Tibial artery (tissue), 4 donors: ENCODE results near the gene TTC4.
A peak's percentile ranks its signal among the peaks of the same experiment; 100 is the strongest.

Source experiments
- DNase-seq, 2 donors: peaks; one replicate each; pipeline ENCODE4 v3.0.0-alpha.2; 2019
- H3K27ac ChIP-seq, 2 donors: fragments of 200-600 bp; sonication (generic) in 1 of 2; 1 replicate in 1 of 2; 2 replicates in 1 of 2; pipeline ENCODE4 v1.5.1; 2018 to 2019; ENCODE audit warnings: mild to moderate bottlenecking in 1 of 2
- H3K27me3 ChIP-seq, 2 donors: fragments of 200-600 bp; sonication (generic) in 1 of 2; one replicate each; pipeline versions ENCODE4 v1.5.1 to v1.6.0; 2016 to 2019
- H3K36me3 ChIP-seq, 3 donors: fragments of 200-600 bp; sonication (generic) in 2 of 3; one replicate each; pipeline ENCODE4 v1.5.1; 2016 to 2019; ENCODE audit warnings: mild to moderate bottlenecking in 2 of 3
- H3K4me1 ChIP-seq, 4 donors: fragments of 200-600 bp; sonication (generic) in 2 of 4; 1 replicate in 3 of 4; 2 replicates in 1 of 4; pipeline ENCODE4 v1.5.1; 2016 to 2019
- H3K4me3 ChIP-seq, 2 donors: fragments of 200-600 bp; sonication (generic) in 1 of 2; 1 replicate in 1 of 2; 2 replicates in 1 of 2; pipeline ENCODE4 v1.5.1; 2018 to 2019; ENCODE audit warnings: mild to moderate bottlenecking in 2 of 2
- H3K9me3 ChIP-seq, 3 donors: fragments of 200-600 bp; sonication (generic) in 1 of 3; one replicate each; pipeline ENCODE4 v1.5.1; 2016 to 2019
- CTCF ChIP-seq, 2 experiments: fragments of 200-600 bp in 1 of 2; fragments of 450-650 bp in 1 of 2; IDR thresholded peaks; one replicate each; pipeline ENCODE4 v1.5.1; 2017 to 2019; ENCODE audit warnings: antibody characterized with exemption in 2 of 2, mild to moderate bottlenecking in 1 of 2, moderate library complexity in 1 of 2
- intact Hi-C: fragments of 100-400 bp; cut with DNase I; formaldehyde crosslinking; loops from one replicate; pipeline ENCODE4 v1.15.0; 2023; ENCODE audit warnings: low total_unique reads

The TTC4 gene

GRCh38 chr1:54710841-54711240 is 4.8 kb upstream of the TTC4 start:
- Histone ChIP-seq H3K36me3 (peaks cover 7 to 22% (median 11%) of the 10 kb centered on the region in 3 donors), H3K27me3 (no peaks in the 10 kb centered on the region)
- intact Hi-C loops, result no loop called here

GRCh38 chr1:54711536-54711935 is 4.1 kb upstream of the TTC4 start:
- peaks cover 0 to 11% (median 6%) of the 10 kb centered on the region in 4 donors for H3K4me1 ChIP-seq
- TF ChIP-seq CTCF (IDR thresholded peaks at IDR 0.05), result no peak
- H3K36me3 ChIP-seq, result peaks cover under 1 to 15% (median 9%) of the 10 kb centered on the region in 3 donors
- H3K4me3 ChIP-seq, result no peak overlapping the region
- no peak overlapping the region for H3K27ac ChIP-seq
- intact Hi-C loops, result no loop called here
- no peak for DNase-seq
- H3K27me3 ChIP-seq, result no peaks in the 10 kb centered on the region
- no peaks in the 10 kb centered on the region for H3K9me3 ChIP-seq

More at GRCh38 chr1:54710841-54711240, 4.8 kb upstream of the TTC4 start:
- no peaks in the 10 kb centered on the region for H3K9me3 ChIP-seq
- TF ChIP-seq CTCF (IDR thresholded peaks at IDR 0.05), result no peak
- H3K27ac ChIP-seq, result no peak overlapping the region
- DNase-seq, result no peak
- H3K4me1 ChIP-seq, result peaks cover 0 to 7% (median 3%) of the 10 kb centered on the region in 4 donors
- no peak overlapping the region for H3K4me3 ChIP-seq

GRCh38 chr1:54714881-54715492 is 674 bp upstream of the TTC4 start:
- Histone ChIP-seq H3K4me1 (peaks cover 0 to 18% (median 8%) of the 10 kb centered on the region in 4 donors), H3K9me3 (no peaks in the 10 kb centered on the region), H3K36me3 (peaks cover 0 to 19% (median 10%) of the 10 kb centered on the region in 3 donors), H3K27me3 (no peaks in the 10 kb centered on the region), H3K4me3 (peak overlapping the region; percentile 70 to 76), H3K27ac (peak overlapping the region; percentile 81 to 84)
- intact Hi-C loops, result no loop called here
- DNase-seq, result no peak
- no peak for TF ChIP-seq CTCF (IDR thresholded peaks at IDR 0.05)

GRCh38 chr1:54716299-54717047 is 812 bp downstream of the TTC4 start:
- Histone ChIP-seq H3K27me3 (no peaks in the 10 kb centered on the region), H3K36me3 (peaks cover 1 to 32% (median 10%) of the 10 kb centered on the region in 3 donors), H3K9me3 (no peaks in the 10 kb centered on the region), H3K4me3 (peak overlapping the region; percentile 70 to 76), H3K4me1 (peaks cover 0 to 18% (median 8%) of the 10 kb centered on the region in 4 donors), H3K27ac (peak overlapping the region; percentile 81 to 84)
- no peak for TF ChIP-seq CTCF (IDR thresholded peaks at IDR 0.05)
- intact Hi-C loops, result no loop called here
- no peak for DNase-seq

GRCh38 chr1:54721719-54722118 is 6.1 kb downstream of the TTC4 start:
- intact Hi-C loops, result no loop called here
- Histone ChIP-seq H3K36me3 (peaks cover 46 to 83% (median 49%) of the 10 kb centered on the region in 3 donors), H3K4me3 (no peak overlapping the region), H3K4me1 (peaks cover 0 to 5% (median 1%) of the 10 kb centered on the region in 4 donors), H3K9me3 (no peaks in the 10 kb centered on the region), H3K27me3 (no peaks in the 10 kb centered on the region), H3K27ac (no peak overlapping the region)
- no peak for TF ChIP-seq CTCF (IDR thresholded peaks at IDR 0.05)
- no peak for DNase-seq
